Renal pelvis (tissue), 4 donors: Measurements from ENCODE around the gene EEFSEC. TPM values are rescaled to one million over a fixed set of nuclear protein-coding genes. Genes with fewer than 3 reads are reported as not detected.

ENCODE experiments used
- DNase-seq: peaks from one replicate; pipeline ENCODE4 v3.0.0-alpha.2; 2013
- polyA plus RNA-seq, 3 donors: library from polyadenylated mRNA; unstranded; fragments of 120-200 nt; gene quantifications; one replicate each; pipeline ENCODE4 v1.2.1, GENCODE V29; 2013; ENCODE audit not compliant: insufficient read length in 3 of 3

Gene EEFSEC
- polyA plus RNA-seq, 3 donors: 24.2 to 30.3 (median 27.7) TPM

- no peak for DNase-seq
These were observed 24.6 kb downstream of the EEFSEC start for GRCh38 chr3:128177865-128178264.

DNA sequence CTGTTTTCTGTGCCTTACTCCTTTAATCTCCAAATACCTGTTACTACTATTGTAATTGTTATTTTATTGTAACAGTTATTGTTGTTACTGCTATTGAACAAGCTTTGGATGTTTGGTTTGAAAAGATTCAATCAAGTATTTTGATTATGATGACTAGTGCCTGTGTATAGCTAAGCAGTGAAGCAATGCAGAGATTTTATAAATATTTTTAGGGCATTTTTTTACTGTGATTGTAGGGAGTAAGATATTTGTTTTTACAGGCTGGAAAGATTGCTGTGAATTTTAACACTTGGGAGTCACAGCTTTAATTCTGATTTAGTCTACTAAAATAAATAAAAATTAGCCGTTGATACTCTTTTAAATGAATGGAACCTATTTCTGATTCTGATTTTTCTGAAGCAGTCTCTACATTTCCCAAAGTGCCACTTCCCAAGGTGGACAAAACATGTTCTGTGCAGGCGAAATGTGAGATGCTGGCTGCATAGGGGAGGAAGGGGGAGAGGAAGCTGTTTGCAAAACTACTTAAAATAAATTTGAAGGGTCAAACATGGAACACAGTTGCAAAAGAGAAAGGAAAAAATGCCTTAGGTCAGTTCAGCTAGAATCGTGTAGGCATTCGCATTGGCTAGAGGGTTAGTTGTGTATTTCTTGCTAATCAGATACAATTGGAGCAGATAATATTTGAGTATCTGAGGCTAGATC lies 25.7 kb downstream of the EEFSEC start:
- DNase-seq: no peak

- no peak for DNase-seq
These were observed 26.2 kb downstream of the EEFSEC start for GRCh38 chr3:128179484-128179819.

GRCh38 chr3:128180436-128180835 lies 27.2 kb downstream of the EEFSEC start:
- no peak for DNase-seq

DNA sequence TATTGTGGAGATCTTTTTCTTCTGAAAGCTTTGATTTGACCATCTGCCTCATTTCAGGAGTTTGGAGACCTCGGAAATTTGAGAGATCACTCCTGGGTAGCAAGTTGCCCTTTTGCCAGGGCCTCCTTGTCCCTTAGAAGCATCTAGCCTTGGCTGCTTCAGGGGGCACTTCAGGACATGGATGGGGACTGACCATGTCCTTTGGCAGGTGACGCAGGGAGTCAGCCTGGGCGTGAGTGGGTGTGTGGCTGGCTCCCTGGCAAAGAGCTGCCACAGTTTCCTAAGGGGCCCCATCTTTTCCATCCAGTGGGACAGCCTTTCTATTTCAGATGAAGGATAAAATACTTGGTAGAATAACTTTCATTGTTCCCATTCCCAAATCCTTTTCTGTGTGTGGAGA lies 27.6 kb downstream of the EEFSEC start:
- no peak for DNase-seq

GRCh38 chr3:128182656-128183055 lies 29.4 kb downstream of the EEFSEC start:
- DNase-seq: no peak

GRCh38 chr3:128185630-128186447 lies 32.6 kb downstream of the EEFSEC start:
- no peak for DNase-seq

DNA sequence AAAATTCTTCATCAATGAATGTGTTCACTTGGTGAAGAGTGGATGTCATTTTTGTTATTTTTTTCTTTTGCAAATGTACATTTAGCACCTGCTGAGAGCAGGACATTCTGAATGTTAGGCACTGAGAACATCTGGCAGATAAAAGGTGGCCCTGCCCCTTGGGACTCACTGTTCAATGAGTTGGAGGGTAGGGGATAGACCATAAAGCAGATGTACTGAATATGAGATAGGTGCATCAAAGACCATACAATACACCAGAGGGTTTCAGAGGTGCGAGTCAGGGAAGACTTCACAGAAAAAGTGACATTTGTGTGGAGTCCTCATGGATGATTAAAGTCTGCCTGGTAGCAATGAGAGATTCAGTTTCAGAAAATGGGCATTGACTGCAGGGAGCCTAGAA lies 34.2 kb downstream of the EEFSEC start:
- no peak for DNase-seq

DNA sequence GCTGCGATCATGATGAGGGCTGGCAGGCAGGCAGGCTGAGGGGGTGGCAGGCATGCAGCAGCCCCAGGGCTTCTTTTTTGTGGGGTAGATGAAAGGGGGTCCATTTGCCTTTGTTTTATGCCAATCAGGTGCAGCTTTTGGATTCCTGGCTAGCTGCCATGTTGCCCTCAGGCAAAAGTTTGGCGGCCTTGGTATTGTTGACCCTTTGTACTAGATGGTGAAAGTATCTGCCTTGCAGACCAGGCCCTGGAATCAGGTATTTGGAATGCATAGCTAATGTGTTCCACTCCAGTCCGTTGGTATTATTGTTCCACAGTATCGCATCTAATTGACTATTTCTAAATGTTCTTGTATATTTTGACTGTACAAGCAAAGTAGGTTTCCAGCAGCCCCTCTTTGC lies 35.0 kb downstream of the EEFSEC start:
- no peak for DNase-seq

DNA sequence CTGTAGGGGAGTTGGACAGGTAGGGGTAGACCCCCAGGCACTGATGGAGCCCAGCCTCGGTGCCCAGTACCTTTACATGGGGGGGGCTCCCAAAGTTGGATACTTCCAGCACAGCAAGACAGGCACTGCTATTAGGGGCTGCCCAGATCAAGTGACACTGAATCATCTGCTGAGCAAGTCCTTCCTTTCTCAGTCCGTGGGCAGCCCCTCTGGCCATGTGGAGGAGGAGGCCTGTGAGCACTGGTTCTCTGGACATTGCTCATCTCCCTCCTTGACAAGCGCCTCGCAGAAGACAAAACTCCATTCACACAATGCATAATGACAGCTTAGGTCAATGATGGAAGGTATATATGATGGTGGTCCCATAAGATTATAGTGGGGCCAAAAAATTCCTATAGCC lies 35.7 kb downstream of the EEFSEC start:
- no peak for DNase-seq

DNA sequence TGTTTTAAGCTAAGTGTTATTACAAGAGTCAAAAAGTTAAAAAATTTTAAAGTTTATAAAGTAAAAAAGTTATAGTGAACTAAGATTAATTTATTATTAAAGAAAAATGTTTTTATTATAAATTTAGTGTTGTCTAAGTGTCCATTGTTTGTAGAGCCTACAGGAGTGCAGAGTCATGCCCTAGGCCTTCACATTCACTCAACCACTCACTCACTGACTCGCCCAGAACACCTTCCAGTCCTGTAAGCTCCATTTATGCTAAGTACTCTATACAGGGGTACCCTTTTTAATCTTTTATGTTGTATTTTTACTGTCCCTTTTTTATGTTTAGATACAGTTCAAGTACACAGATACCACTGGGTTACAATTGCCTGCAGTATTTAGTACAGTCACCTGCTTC lies 37.2 kb downstream of the EEFSEC start:
- no peak for DNase-seq

DNA sequence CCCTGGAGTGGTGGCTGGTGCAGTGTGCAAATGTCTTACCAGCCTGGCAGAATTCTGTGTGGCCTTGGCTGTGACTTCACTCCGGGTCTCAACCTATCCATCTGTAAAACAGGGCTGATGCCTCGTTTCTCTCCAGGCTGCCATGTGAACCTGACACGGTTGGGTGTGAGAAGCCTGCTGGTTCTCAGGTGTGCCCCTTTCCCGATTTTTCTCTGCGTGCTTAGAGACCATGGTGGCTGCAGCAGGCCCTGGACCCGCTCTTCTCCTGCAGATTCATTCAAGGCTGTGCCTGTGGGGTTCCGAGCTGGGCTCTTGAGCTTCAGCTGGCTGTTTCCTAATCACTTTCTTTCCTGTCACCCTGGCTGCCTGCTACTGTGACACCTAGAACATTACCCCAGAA lies 38.9 kb downstream of the EEFSEC start:
- no peak for DNase-seq

DNA sequence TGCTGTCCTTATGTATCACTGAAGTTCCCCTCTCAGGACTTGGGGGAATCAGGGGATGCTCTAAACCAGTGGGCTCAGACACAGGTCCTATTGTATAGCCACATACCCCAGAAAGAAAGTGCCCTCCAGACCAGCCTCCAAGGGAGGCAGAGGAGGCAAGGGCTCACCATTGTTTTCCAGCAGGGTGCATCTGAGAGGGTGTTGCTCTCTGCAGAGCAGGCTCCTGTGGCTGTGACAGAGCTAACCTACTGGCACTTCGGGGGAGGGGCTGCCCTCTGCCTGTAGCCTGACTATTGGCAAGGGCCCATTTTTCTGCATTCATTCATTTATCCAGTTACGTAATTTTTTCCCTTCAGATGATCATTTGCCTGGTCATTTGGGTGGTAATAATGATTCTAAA lies 39.9 kb downstream of the EEFSEC start:
- no peak for DNase-seq

DNA sequence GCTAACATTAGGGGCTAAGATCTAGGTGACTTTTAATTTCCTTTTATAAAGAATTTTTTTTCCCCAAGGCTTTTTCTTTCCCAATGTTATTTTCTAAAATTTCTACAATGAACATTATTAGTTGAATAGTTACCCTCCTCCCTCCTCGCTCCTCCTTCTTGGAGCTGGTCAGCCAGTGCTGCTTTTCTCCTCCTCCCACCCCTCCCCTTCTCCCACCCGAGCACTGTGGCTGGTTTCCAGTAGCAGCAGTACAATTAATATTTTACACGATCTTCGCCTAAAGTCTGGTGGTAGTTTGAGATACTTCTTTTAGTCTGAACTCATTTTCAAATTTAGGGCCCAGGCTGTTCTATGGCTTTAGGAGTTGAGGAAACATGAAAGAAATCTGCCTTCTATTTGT lies 41.6 kb downstream of the EEFSEC start:
- DNase-seq: no peak

DNA sequence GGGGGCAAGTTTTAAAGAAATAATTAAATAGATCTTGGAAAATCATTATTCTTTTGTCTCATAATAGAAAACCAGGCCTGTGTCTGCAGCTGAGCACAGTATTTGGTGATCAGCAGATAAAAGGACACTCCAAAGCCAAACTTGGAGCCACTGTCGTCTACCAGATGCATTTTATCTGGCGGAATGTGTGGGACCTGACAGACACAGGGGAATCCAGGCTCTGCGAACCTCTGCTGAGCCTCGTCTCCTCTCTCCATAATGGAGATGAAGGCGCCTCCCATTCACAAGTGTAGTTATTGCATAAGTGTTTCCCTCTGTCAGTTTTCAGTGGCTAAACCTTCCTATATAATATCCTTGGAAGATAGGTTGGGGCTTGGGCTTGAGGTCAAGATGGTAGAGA lies 42.1 kb downstream of the EEFSEC start:
- DNase-seq: no peak

DNA sequence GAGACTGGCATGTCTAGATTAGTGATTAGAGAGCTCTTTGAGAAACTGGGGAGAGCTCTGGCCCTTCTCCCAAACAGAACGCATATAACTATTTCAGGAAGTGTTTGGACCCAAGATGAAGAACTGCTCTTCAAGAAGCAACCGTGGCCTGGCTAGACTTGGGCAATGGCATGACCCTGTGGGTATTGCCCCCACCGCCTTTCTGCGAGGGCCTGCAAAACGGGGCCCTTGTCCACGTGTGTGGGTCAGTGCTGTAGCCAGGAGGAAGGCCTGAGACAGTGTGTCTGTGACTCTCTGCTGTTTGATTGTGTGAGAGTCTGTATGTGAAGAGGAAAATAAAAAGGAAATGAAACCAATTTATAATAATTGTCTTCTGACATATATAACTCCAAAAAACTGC lies 42.5 kb downstream of the EEFSEC start:
- DNase-seq: no peak

GRCh38 chr3:128196647-128197046 lies 43.4 kb downstream of the EEFSEC start:
- no peak for DNase-seq

GRCh38 chr3:128197855-128198254 lies 44.6 kb downstream of the EEFSEC start:
- DNase-seq: no peak

- no peak for DNase-seq
These were observed 45.0 kb downstream of the EEFSEC start for GRCh38 chr3:128198313-128198712.

- no peak for DNase-seq
These were observed 45.8 kb downstream of the EEFSEC start for GRCh38 chr3:128199110-128199509.

GRCh38 chr3:128201158-128201755 lies 48.0 kb downstream of the EEFSEC start:
- DNase-seq: no peak

GRCh38 chr3:128203169-128203568 lies 49.9 kb downstream of the EEFSEC start:
- no peak for DNase-seq

DNA sequence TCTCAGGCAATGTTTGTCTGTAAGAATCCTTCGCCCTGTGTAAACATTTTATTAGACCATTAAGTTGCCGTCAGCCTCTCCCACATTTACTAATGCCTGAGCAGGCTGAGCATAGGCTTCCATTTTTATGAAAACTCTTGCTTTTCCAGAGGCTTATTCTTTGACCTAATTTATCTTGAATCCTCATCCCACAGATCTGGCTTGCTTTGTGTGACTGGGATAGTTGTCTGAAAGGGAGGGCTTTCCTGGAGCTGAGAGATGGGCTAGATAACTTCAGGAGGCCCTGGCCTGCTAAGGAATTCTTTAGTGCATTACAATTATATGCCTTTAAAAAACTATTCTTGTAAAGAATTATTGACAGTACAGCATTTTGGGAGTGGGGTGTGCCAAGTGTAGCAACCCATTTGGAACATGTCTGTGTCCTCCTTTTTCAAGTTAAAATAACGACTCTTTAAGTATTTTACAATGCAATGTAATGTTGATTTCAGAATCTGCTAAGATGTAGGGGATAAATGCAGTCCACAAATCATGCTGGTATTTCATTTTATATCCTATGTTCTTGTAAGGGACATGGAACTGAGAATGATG lies 52.4 kb downstream of the EEFSEC start:
- no peak for DNase-seq
